Spleen (tissue), 7 donors: ENCODE results near the gene DCAF6.

Source experiments
- CTCF ChIP-seq, 11 experiments: fragments of 200-600 bp in 7 of 11; fragments of 450-650 bp in 4 of 11; sonication (generic) in 4 of 11; IDR thresholded peaks in 8 of 11; conservative IDR thresholded peaks in 3 of 11; 1 replicate in 7 of 11; 2 replicates in 4 of 11; pipeline versions ENCODE4 v1.4.0 to v1.8.0; 2016 to 2021; ENCODE audit warnings: antibody characterized with exemption in 11 of 11, inconsistent platforms in 4 of 11, mild to moderate bottlenecking in 1 of 11
- POLR2A ChIP-seq, 3 donors: fragments of 450-650 bp; IDR thresholded peaks; one replicate each; pipeline ENCODE4 v1.5.1; 2017; ENCODE audit warnings: antibody characterized with exemption in 3 of 3, mild to moderate bottlenecking in 1 of 3
- POLR2AphosphoS5 ChIP-seq, 3 donors: sonication (generic); formaldehyde crosslinking; IDR thresholded peaks; one replicate each; pipeline ENCODE4 v1.5.1; 2017; ENCODE audit warnings: antibody characterized with exemption in 3 of 3
- donor health status: DM: no; HTN: no; CAD: no; lungs with moderate emphysema.
- donor health status: DM: no; HTN: no; CAD: no.
- donor health status: DM: no; HTN: no; CAD: no.

- TF ChIP-seq CTCF (IDR thresholded peaks at IDR 0.05 in 8 of 11, conservative IDR thresholded peaks at IDR 0.05 in 3 of 11), result no peak
- no peak for TF ChIP-seq POLR2AphosphoS5 (IDR thresholded peaks at IDR 0.05)
- no peak for TF ChIP-seq POLR2A (IDR thresholded peaks at IDR 0.05)
These were observed 42.7 kb upstream of the DCAF6 start for GRCh38 chr1:167893798-167894197.
